HG02981 (cell line): ENCODE results near the gene LPAR1.

Source experiments
- ATAC-seq: cut with Tn5 transposase; IDR thresholded peaks from one replicate; pipeline ENCODE4 v1.9.1; 2021; ENCODE audit warnings: mild to moderate bottlenecking, moderate library complexity; ENCODE audit not compliant: unreplicated experiment

Gene LPAR1

DNA sequence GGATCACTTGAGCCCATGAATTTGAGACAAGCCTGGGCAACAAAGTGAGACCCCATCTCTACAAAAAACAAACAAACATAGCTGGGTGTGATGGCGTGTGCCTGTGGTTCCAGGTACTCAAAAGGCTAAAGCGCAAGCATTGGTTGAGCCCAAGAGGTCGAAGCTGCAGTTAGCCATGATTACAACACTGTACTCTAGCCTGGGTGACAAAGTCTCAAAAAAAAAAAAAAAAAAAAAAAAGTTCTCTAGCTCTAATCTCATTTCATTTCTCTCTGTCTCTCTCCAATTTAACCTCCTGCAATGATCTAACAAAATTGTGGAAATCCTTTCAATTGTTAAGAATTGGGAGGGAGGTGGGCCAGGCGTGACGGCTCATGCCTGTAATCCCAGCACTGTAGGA is 33.3 kb downstream of the LPAR1 start:
- no peak for ATAC-seq

DNA sequence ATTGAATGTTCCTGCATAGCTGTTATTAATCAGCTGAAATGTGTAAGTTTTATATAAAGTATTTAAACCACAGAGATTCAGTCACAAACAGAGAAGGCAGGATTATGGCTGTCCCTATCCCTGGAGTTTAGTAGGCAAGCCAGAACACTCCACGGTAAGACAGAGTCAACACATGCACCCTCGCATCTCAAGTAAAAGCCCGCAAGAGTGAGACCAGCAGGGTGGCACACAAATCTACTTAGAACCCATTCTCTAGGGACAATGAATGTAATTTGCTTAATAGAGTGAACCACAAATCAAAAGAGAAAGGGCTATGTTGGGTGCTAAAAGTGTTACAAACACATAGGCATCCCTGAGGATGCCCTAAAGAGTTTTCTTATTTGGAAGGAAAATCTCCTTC is 35.1 kb downstream of the LPAR1 start:
- ATAC-seq = no peak

DNA sequence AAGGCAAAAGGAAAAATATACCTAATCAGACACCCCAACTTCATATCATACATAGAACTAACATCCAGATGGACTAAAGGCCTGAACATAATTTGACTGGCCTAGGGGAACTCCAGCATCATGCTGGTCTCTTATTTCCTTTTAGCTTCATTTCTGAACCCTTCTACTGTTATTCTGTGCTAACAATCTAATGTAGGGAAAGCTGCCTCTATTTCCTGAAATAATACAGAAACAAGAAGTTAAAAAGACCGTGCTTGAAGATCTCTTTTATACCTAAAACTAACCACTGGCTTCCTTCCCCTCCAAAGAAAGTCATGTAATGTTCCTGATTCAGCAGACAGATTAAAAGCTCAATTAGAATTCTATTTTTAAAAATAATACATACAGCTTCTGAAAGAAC is 36.7 kb downstream of the LPAR1 start:
- ATAC-seq = no peak

GRCh38 chr9:111000202-111000601 is 38.1 kb downstream of the LPAR1 start:
- ATAC-seq = no peak

- ATAC-seq = no peak
Measured at GRCh38 chr9:110999379-110999778, 38.9 kb downstream of the LPAR1 start.

DNA sequence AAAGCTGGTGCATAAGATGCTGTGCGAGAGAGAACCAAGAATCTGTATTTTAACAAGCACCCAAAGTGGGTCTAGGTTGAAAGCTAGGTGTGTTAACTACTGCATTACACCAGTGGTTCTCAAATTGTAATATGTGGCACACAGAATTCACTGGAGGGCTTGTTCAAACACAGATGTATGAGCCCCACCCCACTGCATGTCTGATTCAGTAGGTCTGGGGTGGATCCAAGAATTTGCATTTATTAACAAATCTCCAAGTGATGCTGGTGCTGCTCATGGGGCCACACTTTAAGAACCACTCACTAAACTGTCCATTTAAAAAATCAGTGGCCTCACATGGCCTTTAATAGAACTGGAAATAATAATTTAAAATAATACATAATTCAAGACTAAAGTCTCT is 40.4 kb downstream of the LPAR1 start:
- no peak for ATAC-seq

- ATAC-seq = no peak
Measured at GRCh38 chr9:110996436-110997220, 41.6 kb downstream of the LPAR1 start.

GRCh38 chr9:110995420-110996340 is 42.6 kb downstream of the LPAR1 start:
- ATAC-seq = no peak

DNA sequence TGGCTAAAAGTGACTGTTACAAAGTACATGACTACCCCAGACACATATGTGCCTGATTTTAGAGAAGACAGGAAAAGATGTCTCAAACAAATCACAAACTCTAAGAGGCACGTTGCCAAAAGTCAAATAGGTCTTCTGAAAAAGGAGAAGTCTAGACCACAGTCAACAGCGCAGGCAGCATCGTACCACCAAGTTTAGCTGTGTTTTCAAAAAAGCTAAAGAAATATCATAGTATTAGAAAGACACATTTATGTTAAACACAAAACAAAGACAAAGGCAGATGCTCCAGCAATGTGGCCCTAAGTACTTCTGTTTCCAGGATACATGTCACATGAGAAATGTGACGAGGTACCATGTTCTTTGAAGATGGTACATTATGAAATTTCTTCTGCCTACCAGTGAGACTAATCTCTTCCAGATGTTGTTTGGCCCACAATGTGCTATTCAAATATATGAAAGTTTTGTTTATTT is 43.5 kb downstream of the LPAR1 start:
- ATAC-seq = no peak

DNA sequence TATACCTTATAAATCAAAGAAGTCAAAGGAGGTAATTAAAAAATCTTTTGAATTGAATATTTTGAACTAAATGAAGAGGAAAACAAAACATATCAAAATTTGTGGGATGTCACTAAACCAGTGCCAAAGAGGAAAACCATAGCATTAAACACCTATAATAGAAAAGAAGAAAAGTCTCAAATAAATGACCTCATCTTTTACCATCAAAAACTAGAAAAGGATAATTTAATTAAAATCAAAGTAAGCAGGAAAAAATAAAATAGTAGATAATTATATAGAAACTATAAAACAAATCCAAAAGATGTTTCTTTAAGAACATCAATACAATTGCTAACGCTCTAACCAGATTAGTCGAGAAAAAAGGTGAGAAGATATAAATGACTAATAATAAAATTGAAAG is 47.8 kb downstream of the LPAR1 start:
- no peak for ATAC-seq

DNA sequence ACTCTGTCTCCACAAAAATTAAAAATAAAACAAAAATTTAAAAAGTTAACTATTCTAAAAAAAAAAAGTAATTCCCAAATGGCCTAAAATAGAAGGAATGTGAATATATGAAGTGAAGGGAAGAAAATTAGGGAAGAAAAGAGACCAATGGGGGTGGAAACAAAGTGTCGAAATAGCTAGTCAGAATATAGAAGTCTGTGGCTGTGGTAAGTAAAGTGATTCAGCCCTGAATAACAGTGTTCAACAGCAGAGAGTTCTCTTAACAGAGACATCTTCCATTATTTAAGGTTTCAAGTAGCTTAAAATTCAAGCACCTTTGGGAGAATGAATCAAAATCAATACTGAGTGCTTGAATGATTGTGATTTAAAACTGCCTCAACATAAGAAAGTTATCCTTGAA is 51.7 kb downstream of the LPAR1 start:
- ATAC-seq = no peak

DNA sequence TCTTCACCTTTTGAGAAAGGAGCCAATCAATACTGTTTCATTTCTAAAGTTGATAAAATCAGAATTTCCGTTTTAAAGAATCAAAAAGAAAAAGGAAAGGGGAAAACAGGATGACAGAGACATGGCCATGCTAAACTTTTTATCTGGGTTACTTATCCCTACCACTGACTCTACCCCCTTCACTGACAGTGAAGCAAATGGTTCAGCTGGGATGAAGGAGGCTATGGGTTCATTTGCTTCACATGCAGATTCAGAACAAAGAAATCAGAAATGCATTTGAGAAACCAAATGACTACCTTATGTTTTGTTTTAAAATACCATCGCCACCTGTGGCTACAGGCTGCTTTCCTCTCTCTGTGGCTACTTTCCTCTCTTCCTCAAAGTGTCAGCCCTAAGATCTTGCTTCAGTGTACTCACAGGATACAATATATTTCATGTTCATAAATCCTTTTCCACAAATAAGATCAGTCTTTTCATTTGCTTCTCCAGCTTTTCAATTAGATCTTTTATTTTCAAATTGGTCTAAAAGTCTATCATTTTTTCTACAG is 53.3 kb downstream of the LPAR1 start:
- no peak for ATAC-seq

- no peak for ATAC-seq
Measured at GRCh38 chr9:110980261-110980660, 58.0 kb downstream of the LPAR1 start.

GRCh38 chr9:110979636-110980035 is 58.6 kb downstream of the LPAR1 start:
- ATAC-seq = no peak

- no peak for ATAC-seq
Measured at GRCh38 chr9:110978516-110978915, 59.8 kb downstream of the LPAR1 start.

DNA sequence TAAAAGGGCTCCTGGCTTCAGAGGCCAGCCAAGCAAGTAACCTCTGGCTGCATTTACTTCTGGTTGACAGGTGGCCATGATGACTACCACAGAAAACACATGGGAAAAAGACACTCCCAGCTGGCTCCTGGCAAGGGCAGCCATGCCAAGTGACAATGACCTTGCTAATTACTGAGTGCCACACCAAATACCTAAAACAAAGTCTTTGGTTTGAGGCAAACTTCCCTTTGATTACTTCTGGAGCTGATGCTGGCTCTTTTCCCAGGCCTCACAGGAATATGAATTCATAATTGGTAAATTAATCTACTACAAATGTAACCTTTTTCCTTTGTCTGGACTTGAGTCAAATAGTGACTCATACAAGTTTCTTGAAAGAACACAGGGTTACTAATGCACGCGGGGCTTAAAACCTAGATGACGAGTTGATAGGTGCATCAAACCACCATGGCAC is 61.0 kb downstream of the LPAR1 start:
- no peak for ATAC-seq

GRCh38 chr9:110975969-110976368 is 62.3 kb downstream of the LPAR1 start:
- no peak for ATAC-seq

- no peak for ATAC-seq
Measured at GRCh38 chr9:110975278-110975677, 63.0 kb downstream of the LPAR1 start.

DNA sequence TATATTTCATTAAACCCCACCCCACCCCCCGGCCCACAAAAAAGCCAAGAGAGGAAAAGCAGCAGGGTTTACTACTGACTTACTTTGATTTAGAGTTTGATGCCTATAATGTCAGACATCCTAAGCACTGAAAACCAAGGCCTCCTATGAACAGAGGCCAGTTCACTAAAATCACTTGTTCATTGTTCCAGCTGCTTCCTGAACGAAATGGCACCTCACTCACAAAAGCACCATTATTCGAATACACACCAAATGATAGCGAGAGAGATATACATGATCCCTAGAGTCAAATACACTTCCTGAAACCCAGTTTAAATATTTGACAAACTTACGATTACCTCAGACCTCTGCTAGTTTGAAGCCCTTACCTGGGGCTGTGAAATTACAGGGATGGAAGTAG is 66.6 kb downstream of the LPAR1 start:
- no peak for ATAC-seq

- ATAC-seq = no peak
Measured at GRCh38 chr9:110971234-110971633, 67.0 kb downstream of the LPAR1 start.

DNA sequence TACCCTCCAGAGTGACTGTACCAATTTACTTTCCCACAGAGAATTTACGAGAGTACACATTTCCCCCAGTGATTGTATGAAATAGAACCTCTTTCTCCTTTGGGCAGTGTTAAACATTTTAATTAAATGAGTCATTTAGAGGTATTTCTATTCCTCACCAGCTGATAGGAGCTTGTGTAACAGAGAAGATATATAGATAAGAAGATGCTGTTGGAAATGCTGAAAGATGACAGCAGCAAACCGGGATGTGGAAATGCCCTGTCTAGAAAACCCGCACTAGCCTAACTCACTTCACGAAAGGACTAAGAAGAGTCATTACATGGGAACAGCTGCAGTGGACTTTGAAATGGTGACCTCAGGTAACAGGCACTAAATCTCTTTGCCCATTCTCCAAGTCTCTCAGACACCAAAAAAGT is 68.3 kb downstream of the LPAR1 start:
- ATAC-seq = no peak

DNA sequence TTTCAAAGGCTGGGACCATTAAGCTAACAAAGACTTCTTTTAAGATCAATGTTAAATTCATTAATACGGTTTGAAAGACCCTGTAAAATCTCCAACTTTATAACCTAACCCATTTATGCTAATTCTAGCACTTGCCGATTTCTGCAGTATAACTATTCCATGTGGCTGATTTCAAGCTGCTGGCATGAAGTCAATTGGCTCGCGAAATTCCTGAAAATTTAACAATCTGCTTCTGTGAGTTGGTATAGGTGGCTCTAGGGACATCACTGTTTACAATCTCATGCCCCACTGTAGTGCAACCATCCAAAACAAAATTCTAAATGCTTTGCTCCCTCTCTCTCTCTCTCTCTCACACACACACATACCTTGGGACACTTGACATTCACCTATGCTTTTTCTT is 70.2 kb downstream of the LPAR1 start:
- ATAC-seq = no peak
